GM21447 (cell line): ENCODE measurements around the gene CCDC184.
"Not testable (repeated sequence)": the region's sequence is repeated elsewhere in the genome, so short reads cannot be mapped to it uniquely, and the experiment has no call there.

ENCODE experiments used
- ATAC-seq: cut with Tn5 transposase; IDR thresholded peaks from one replicate; pipeline ENCODE4 v1.9.1; 2021; ENCODE audit not compliant: unreplicated experiment

CCDC184 gene

DNA sequence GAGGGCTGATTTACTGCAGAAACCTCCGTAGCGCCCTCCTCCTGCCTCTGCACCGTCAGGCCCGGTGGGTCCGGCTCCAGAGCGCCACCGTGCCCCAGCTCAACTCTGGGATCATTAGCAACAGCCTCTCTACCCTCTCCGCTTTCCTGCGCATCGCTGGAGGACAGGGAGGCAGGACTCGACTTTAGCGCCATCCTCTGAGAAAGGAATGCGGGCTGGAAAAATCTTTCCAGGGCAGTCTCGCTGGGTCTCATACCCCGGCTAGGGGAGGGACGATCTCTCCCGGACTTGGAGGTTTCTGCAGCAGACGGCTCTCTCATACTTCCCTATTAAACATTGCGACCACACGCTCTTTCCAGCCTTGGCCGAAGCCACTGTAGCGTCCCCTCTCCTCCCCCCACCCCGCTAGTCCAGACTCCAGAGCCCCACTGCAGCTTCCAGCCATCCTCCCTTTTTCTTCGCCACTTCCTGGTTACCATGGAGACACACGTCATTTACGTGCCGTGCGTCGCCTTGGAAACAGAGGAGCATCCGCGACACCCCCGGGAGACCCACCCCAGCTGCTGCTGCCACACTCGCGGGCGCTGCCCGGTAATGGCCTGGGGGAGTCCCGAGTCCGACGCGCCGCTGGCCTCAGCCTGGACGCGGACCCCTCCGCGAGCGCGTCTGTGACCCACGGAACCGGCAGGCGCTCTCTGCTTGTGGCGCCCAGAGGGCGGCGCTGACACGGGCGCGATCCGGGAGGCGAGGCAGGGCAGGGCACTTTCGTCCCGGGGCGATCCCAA is at the start of gene CCDC184:
Gene CCDC184 (plus strand): TSS at position 554 of the 785 bp plus-strand sequence. CDS start 479 bp downstream, outside the sequence.
- ATAC-seq = peak; percentile 84

DNA sequence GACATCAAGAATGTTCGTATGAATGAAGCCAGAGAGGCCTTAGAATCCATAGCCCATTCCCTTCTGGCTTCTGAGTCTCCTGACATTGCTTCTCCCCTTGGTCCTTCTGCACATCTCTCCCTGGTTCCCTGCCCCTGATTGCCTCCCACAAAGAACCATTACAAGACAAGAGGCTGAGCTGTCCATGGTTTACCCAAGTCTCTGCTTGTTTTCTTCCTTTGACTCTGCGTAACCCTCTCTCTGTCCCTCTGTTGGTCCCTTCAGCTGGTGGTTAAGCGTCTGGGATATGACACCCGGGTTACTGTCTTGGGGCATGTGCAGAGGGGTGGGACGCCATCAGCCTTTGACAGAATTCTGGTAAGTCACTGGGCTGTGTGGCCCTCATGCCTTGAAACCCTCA is 48.4 kb upstream of the CCDC184 start:
- ATAC-seq = no peak

DNA sequence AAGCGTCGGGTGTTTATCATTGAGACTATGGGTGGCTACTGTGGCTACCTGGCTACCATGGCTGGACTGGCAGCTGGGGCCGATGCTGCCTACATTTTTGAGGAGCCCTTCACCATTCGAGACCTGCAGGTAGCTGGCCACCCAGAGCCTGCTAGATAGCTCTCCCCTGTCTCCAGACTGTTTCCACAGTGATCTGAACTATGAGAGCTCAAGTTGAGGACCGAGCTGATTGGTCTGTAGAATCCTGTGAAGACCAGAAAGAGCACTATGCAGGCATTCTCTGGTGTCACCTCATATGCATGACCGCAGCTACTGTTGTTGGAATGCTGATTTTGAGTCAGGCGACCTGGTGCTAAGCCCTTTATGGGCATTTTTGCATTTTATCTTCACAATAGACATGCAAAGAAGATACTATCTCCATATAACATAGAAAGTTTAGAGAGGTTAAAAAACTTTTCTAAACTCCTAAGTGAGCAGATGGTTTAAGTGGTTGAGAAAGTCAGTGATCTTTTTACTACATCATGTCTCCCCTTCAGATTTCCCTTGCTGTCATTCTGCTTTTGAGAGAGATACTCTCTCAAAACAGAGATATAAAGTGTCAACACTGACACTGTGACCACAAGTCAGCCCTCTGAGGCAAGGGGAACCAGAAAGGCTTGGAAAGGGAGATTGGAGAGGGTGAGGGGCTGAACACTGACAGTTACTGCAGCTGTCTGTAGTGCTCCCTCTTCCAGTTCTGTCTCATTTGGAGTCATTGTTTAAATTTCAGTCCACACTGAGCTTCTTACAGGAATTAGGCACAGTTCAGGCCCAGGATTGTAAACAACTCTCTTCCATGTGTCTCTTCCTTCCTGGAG is 40.4 kb upstream of the CCDC184 start:
- ATAC-seq = no peak

DNA sequence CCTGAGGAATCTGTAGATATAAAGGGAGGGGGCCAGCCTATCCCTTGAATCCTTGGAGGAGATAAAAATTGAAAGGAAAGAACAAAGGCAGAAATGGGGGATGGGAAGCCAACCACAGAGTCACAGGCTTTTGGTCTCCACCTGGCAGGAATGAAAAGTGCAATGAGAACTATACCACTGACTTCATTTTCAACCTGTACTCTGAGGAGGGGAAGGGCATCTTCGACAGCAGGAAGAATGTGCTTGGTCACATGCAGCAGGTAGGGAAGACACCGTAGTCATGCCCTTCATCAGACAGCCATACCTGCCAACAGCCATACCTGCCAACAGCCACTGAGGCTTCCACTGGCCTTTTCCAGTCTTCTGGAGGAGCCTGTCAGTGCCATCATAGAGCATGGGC is 39.5 kb upstream of the CCDC184 start:
- no peak for ATAC-seq

DNA sequence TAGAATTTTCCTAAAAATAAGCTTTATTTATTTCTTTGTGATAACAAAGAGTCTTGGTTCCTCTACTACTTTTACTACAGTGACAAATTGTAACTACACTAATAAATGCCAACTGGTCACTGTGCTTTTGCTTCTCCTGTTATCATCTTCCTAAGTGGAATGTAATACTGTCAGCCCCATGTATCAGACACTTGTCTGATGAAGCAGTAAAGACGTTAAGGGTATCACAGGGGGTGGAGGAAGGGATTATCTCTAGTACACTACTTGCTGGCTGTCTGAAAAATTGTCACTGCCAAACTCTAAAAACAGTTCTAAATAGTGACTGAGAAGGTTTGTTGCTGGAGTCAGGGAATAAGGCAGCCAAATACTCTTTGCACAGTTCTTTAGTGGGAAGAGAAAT is 37.5 kb upstream of the CCDC184 start:
- ATAC-seq = no peak

DNA sequence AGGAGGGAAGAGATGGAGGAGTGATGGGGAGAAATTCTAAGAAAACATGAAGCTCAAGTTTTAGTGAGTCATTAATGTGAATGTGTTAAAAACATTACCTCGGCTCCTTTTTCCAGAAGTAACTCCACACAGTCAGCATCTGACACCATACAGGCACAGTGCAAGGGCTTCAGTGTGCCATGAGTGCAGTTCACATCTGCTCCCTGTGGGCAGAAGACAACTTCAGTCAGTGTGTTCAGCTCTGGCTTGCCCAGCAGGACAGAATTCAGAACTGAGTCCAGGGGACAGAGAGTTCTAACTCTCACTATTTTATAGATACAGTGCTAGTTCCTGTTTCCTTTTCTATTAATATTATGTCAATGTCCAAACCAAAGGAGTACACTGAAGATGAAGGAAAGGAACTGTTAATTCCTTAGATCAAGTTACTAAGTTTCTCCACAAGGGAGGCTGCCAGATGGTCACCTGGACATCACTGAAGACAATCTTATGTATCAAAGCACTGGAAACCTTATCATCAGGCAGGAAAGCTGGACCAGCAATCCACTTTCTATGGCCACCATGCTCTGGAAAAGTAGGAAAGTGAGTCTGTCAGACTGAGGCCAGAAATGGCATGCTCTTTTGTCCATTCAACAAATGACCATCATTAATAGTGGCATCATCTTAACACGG is 32.2 kb upstream of the CCDC184 start:
- no peak for ATAC-seq

DNA sequence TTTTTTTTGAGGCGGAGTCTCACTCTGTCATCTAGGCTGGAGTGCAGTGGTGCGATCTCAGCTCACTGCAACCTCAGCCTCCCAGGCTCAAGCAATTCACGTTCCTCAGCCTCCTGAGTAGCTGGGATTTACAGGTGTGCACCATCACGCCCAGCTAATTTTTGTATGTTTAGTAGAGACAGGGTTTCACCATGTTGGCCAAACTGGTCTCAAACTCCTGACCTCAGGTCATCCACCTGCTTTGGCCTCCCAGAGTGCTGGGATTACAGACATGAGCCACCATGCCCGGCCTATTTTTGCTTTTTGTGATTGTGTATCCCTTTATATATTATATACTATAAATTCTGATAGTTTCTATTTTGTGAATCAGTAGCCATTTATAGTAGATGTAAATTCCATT is 27.7 kb upstream of the CCDC184 start:
- ATAC-seq = not testable (repeated sequence)

DNA sequence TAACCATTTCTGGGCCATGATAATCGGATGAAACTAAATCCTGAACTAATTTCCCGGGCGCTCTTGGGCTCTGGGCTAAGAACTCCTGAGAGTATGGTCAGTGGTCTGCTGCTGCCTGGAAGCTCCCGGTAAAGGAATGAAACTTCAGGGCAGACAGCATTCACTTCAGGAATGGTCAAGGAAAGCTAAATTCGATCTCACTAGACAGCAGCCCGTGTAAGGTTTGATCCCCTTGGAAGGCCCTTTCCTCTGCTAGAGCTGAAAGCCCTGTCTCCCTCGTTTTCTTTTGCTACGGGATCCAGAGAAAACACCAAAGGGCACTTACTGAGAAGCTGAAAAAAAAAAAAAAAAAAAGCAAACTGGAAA is 26.8 kb upstream of the CCDC184 start:
- no peak for ATAC-seq

DNA sequence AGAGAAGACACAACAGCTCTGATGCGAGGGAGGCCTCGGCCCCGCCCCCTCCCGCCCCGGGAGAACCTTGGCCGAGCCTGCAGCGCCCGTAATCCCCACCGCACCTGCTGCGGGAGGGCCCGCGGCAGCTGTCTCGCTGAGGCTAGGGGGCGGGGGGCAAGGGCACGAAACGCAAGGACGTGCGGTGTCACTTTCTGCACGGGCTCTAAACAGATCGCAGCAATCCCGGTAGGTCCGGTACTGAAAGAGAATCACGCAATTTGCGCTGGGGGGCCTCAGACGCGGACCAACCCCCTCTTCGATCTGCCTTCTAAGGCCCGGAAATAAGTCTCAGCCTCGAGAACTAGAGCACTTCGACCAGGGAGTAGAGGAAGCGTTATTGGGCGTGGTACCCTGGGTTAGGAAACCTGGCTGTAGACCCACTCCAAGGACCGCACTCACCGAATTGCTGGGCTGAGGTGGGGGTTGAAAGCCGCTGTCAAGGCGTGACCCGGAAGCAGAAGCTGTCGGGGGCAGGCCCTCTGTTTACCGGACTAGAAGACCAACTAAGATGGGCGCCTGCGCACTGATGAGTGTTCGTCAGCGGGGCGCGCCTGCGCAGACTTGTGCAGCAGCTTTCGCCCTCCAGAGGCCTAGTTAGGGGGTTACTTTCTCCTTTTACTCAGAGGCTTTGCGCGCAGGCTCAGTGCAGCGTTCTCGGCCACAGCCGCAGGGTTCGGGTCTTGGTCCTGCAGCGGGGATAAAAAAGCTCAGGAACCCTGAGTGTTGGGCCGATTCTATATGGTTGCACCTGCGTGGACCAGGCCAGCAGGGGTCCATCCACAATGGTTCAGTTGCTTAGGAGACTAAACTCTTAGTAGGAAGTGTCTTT is 26.2 kb upstream of the CCDC184 start, which contains the start of gene ASB8:
Gene ASB8 (minus strand): TSS at position 498 of the 871 bp plus-strand sequence. CDS start 4,019 bp downstream, outside the sequence.
- peak; percentile 84 for ATAC-seq

DNA sequence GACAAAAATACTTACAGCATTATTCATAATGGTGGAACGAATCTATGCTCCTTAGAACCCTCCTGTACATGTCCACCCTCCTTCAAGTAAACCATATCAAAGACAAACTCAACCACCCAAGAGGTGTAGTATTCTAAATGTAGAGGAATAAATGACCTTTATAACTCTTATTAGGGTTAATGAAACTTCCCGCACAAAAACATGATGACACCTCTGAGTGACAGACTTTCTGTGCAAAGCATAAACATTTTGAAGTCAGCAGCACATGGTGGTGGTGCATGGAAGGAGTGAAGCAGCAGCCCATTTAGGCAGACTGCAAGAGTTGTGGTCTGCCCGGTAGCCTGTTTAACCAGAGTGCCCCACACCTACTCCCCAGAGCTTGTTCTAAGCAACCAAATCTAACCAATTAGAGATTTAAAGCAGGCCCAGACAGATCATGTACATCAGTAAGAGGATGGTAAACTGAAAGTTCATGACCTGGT is 25.5 kb upstream of the CCDC184 start:
- ATAC-seq = no peak

DNA sequence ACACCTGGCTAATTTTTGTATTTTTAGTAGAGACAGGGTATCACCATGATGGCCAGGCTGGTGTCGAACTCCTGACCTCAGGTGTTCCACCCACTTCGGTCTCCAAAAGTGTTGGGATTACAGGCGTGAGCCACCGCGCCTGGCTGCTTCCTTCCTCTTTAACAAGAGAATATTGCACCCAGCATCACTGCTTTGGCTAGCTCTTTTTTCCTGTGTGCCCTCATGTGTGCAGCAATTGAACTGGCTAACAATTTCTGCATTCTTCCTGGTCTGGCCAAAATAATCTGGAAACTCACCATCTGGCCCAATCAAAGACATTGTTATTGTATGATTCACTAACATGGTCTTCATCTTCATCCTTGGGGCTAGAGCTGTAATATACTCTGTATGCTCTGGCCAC is 23.4 kb upstream of the CCDC184 start:
- ATAC-seq = no peak

DNA sequence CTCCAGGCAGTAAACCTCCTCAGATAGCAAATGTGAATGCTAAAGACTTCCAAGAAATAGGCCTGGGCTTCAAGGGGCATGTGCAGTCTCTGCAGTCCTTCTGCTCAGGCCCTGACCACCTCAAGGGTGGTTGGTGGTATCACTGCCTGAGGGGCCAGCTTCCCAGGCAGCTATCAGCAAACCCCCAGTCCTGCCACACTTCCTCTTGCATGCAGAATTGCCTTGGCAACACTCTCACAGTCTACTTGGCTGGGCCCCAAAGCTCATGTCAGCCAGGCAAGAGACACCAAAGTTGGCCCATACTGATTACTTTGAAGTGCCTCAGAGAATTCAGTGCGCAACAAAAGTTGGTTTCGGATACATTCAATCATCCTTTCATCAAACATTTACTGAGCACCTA is 22.6 kb upstream of the CCDC184 start:
- ATAC-seq = no peak

DNA sequence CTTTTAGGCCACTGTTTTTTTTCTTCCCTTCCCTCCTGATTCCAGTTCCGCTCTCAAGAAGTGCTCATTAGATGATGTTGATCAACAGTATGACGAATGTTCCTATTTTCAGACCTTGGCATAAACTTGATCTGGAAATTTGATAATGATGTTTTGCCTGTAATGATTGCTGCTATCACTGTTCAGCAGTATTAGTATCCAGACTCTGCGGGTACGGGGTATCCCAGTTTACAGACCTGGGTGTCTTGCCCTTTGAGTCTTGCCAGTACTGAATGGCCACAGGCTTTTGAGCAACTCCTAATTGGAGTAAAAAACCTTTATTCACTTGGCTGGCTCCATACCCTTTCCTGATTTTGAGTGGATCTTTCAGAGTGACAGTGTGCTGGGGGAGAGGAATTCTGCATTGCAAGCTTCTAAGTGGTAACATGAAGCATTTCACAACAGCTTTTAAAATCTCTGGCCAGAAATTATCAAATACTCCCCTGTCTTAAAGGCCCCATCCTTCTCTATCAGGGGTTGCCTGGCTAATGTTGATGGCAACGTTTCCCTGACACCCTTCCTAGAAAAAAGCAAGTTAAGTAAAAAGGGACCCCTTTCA is 20.2 kb upstream of the CCDC184 start:
- no peak for ATAC-seq

DNA sequence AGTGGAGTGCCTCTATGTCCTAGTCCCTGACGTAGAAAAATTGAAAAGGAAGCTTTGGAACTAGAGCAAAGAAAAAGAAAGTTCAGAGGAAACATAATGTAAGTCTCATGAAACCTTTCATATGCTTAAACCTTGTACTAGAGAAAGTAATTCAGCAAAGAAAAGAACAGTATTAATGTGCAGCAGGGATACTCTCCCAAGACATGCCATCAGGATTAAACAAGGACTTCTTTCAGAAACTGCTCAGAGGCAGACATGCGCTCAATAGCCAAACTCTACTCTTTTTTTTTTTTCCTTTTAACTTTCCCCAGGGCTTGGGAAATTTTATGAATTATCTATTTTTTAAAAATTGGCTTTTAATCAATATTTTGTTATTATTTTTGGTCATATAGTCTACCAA is 19.0 kb upstream of the CCDC184 start:
- no peak for ATAC-seq

DNA sequence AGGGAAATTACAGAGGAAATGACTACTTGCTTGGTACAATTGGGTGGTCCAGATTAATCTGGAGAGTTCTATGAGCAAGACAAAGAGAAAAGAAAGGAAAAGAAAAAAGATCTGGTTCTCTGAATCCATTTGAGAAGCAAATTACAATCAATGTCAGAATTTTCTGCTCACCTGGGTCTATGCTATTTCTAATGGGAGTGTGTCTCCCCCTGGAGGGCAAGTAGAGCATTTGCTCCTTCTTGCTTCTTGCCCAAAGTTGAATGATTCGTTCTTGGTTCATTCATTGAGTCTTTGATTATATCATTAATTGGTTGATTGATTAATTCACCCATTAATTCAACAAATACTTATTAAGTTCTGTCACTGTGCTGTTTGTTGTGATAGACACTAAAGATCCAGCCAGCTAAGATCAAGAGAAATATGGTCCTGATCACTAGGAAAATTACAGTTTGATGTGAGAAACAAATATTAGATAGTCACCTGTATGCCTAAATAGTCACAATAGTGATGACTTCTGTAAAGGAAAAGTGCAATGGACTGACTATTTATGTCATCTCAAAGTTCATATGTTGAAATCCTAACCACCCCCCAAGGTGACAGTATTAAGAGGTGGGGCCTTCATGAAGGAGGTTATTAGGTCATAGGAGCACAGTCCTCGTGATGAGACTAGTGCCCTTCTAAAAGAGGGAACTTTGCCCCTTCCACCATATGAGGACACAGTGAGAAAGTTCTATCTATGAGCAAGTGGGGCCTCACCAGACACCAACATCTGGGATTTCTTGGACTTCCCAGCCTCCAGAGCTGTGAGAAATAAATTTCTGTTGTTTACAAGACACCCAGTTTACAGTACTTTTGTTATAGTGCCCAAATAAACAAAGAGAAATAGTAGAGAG is 18.1 kb upstream of the CCDC184 start:
- ATAC-seq = no peak

DNA sequence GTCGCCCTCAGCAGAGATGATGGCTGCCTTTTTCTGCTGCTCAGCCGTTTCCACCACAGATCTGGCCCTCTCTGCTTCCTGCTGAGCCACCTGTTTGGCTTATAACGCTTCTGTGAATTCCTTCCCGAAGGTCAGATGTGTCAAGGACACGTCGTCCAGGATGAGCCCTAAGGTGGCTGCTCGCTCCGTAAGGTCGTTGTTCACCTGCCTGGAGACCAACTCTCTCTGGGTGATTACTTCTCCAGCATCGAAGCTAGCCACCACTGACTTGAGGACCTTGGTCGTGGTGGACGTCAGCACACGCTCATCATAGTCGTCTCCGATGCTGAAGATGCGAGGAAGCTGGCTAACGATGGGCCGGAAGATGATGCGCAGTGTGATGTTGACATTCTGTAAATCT is 14.4 kb upstream of the CCDC184 start:
- ATAC-seq = no peak

DNA sequence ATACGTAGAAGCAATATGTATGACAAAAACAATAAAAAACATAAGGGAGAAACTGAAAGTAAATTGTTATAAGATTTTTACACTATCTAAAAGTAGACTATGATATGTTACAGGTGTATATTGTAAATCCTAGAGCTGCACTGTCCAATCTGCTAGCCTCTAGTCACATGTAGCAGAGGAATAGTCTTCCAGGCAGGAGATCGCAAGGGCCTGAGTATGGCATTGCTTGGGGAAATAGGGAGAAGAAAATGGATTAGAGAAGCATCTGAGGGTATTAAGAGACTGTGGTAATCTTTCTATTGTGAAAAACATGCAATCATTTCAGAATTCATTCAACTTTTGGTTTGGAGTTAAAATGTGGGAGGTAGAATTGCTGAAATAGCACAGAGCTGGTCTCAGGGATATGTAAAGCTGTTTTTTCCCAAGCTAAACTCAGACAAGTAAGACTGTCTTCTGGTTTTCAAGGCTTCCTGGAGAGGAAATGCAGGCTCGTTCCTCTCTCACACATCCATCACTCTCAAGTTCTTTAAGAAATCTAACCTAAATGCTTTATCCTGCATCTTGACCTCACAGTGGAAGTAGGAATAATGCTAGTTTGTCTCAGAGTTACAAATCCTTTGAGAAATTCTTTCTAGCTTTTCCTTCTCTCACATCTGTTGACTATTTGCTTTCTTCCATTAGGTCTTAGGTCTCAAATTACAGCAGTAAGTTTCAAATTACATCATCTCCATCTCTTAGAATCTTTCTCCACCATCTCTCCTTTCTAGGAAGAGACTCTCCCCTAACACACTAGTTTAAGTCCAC is 7.6 kb upstream of the CCDC184 start:
- no peak for ATAC-seq

DNA sequence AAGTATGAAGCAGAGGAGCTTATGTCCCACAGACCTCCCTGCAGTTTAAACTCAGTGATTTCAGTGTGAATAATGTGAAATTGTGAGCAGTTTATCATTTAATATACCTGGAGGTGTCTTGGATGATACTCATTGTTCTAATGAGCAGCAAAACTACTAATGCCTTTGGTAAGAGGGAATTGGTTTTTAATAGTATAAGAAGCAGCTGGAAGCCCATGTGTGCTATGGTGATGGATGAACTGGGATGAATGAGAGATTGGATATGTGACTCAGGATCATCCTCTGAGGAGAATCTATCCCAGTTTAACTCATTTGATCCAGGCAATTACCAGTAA is 7.1 kb upstream of the CCDC184 start:
- no peak for ATAC-seq
